ENCODE measurements around the gene PLAAT3.
"Not testable (repeated sequence)": the region's sequence is repeated elsewhere in the genome, so short reads cannot be mapped to it uniquely, and the experiment has no call there.

PLAAT3 gene

DNA sequence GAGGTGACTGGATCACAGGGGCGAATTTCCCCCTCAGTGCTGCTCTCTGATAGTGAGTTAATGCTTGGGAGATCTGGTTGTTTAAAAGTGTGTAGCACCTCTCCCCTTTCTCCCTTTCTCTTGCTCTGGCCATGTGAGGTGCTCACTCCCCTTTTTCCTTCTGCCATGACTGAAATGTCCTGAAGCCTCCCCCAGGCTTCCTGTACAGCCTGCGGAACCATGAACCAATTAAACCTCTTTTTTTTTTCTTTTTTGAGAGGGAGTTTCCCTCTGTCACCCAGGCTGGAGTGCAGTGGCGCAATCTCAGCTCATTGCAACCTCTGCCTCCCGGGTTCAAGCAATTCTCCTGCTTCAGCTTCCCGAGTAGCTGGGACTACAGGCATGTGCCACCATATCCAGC, 3.5 kb upstream of the PLAAT3 start:
- H3K4me3 Mint-ChIP-seq, H3K9me3 Mint-ChIP-seq, CTCF ChIA-PET, H3K27ac Mint-ChIP-seq, DNase-seq, H3K36me3 Mint-ChIP-seq: not testable (repeated sequence)
- Mint-ChIP-seq H3K27me3 (peaks cover 23% of the 10 kb centered on the region), H3K4me1 (peaks cover 19% of the 10 kb centered on the region)

DNA sequence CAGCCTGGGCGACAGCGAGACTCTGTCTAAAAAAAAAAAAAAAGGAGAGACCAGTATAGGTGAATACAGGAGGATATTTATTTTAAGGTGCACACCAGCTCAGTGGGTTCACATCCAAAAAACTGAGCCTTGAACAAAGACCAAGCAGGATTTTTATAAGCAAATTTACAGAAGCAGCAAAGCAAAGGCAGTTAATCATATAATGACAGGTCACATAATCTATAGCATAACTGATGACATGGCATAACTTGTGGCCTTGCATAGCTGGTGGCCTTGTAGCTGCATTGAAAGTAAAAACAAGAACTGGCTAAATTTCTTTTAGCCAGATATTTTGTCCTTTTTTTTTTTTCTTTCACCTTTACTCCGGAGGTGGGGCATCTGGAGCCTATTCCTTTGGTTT, 2.7 kb upstream of the PLAAT3 start:
- Mint-ChIP-seq H3K4me3 (no peak overlapping the region), H3K4me1 (peaks cover 19% of the 10 kb centered on the region)

DNA sequence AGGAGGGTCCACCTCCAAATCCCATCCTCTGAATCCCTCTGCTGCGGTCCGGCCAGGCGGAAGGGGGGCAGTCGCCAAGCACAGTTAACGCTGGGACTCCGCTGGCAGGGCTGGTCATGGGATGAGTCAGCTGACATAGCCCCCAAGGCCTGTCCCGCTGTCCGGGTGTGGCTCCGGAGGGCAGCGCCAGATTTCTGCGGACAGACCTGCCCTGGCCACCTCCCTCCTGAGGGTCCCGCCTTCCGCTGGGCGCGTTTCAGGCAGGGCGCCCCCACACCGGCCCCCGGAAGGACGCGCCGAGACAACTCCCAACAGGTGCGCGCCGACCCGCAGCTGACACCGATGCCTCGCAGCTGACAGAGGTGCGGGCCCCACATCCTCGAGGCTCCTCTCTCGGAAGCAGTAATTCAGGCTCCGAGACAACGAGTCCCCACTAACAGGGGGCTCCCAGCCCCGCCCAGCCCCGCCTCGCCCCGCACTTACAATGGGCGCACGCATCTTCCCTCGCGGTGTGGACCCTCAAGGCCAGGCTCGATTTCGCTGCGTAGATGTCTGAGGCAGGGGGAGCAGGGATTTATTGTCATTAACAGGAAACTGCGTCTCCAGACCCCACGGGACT, 607 bp downstream of the PLAAT3 start:
- no peak overlapping the region for H3K27ac Mint-ChIP-seq
- H3K36me3 Mint-ChIP-seq: no peaks in the 10 kb centered on the region
- peak; percentile 62 for DNase-seq
- H3K27me3 Mint-ChIP-seq: peaks cover 30% of the 10 kb centered on the region
- peaks cover 13% of the 10 kb centered on the region for H3K4me1 Mint-ChIP-seq
- CTCF ChIA-PET: no interaction called here
- H3K9me3 Mint-ChIP-seq: no peaks in the 10 kb centered on the region
- H3K4me3 Mint-ChIP-seq: peak overlapping the region; percentile 77

More for the DNA sequence above, 2.7 kb upstream of the PLAAT3 start:
- no peaks in the 10 kb centered on the region for H3K9me3 Mint-ChIP-seq
- no peak for DNase-seq
- H3K27ac Mint-ChIP-seq: no peak overlapping the region
- H3K27me3 Mint-ChIP-seq: peaks cover 27% of the 10 kb centered on the region
- CTCF ChIA-PET: no interaction called here
- H3K36me3 Mint-ChIP-seq: no peaks in the 10 kb centered on the region

DNA sequence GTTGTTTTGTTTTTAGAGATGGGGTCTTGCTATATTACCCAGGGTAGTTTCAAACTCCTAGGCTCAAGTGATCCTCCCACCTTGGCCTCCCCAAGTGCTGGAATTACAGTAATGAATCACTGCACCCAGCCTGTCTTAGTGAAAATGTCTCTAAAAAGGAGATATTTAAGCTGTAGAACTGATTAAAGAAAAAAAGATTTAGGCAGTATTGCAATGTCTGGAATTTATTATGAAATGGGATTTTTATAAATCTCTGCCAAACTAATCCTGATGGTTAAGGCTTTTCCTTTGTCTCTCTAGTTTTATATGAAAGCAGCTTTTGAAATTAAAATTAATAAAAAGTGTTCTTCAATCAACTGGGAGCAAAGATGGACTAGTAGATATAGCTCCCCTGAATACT, 2.1 kb downstream of the PLAAT3 start:
- Mint-ChIP-seq H3K4me3 (no peak overlapping the region), H3K27ac (no peak overlapping the region), H3K27me3 (peaks cover 30% of the 10 kb centered on the region), H3K36me3 (no peaks in the 10 kb centered on the region), H3K4me1 (peaks cover 13% of the 10 kb centered on the region), H3K9me3 (no peaks in the 10 kb centered on the region)
- DNase-seq: no peak
- CTCF ChIA-PET: no interaction called here

DNA sequence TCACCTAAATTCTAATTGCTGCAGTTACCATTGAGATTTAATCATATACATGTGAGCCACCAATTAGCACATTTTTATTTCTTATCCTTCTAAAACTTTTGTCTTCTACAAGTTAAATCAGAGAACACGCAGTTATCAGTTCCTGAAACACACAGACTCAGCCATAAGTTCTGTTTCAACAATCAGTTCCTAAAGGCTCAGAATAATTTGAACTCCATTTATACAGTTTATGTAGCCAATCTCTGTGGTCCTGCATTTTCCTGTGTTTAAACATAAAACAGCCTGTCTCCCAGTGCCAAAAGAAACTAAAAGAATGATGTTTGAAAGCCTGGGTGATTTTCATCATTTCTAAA, 2.9 kb downstream of the PLAAT3 start:
- no peak overlapping the region for H3K4me3 Mint-ChIP-seq
- H3K9me3 Mint-ChIP-seq: no peaks in the 10 kb centered on the region
- H3K36me3 Mint-ChIP-seq: no peaks in the 10 kb centered on the region
- CTCF ChIA-PET: no interaction called here
- H3K4me1 Mint-ChIP-seq: peaks cover 13% of the 10 kb centered on the region
- no peak overlapping the region for H3K27ac Mint-ChIP-seq
- H3K27me3 Mint-ChIP-seq: peaks cover 30% of the 10 kb centered on the region
- no peak for DNase-seq

DNA sequence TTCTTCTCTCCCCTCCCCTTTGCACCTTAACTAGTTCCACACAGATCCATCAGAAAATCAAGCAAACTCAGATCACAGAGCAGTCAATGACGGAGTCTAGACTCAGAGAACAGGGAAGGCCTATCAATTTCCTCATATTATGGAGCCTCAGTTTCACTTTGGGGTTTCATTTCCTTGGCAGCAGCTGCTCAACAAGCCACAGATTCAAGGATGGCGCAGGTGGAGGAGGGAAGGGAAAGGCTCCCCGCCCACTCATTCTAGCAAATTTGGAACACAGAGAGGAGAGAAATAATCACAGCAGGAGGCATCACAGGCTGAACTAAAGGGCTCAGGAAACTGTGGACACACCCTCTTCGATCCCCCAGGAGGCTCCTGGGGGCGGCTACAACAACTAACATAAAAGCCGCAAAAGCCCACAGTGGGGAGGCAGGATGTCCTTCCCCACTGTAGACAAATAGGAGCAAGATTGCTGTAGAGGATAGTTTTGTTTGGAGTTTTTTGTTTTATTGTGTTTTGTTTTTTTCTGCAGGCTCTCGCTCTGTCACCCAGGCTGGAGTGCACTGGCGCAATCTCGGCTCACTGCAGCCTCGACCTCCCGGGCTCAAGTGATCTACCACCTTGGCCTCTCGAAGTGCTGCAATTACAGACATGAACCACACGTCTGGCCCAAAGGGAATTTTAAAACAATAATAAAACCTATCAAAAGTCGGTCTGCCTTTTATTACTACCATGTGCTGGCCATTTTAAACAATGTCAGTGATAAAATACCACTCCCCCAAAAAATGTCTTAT, 3.4 kb downstream of the PLAAT3 start:
- Mint-ChIP-seq H3K27ac (no peak overlapping the region), H3K4me1 (peaks cover 13% of the 10 kb centered on the region), H3K4me3 (no peak overlapping the region), H3K36me3 (no peaks in the 10 kb centered on the region), H3K27me3 (peaks cover 30% of the 10 kb centered on the region), H3K9me3 (no peaks in the 10 kb centered on the region)
- no peak for DNase-seq
- CTCF ChIA-PET: no interaction called here

DNA sequence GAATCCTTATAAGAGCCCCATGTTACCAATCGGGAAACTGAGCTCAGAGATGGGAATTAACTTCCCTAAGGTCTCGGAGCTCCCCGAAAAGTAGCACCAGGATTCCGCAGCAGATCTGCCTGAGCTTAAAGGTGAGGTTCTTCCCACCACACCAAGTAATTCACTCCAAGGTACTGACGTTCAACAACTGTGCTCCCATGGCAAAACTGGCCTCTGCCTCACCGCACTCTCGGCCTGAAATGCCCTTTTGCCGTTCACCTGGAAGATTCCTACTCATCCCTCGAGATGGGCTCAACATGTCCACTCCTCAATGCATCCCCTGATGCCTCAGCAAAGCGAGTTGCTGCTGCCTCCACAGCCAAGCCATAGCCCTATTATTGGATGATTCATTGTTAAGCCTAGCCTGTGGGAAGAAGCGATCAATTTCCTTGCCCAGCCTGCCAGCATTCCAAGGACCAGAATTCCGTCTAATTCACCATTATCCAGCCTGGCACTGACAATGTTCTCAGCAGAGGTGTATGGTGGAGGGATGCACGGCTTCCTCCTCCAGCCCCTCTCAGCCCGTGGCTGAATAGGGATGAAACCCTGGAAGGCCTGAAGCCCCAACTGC, 4.2 kb downstream of the PLAAT3 start:
- Mint-ChIP-seq H3K4me1 (peaks cover 13% of the 10 kb centered on the region), H3K9me3 (no peaks in the 10 kb centered on the region), H3K27me3 (peaks cover 30% of the 10 kb centered on the region), H3K27ac (no peak overlapping the region), H3K36me3 (no peaks in the 10 kb centered on the region), H3K4me3 (no peak overlapping the region)
- CTCF ChIA-PET: interaction anchor here (0.6 kb wide), 1 partner anchor 10 kb away, joined by 3 read pairs; no protein-coding TSS in a partner anchor
- DNase-seq: no peak

DNA sequence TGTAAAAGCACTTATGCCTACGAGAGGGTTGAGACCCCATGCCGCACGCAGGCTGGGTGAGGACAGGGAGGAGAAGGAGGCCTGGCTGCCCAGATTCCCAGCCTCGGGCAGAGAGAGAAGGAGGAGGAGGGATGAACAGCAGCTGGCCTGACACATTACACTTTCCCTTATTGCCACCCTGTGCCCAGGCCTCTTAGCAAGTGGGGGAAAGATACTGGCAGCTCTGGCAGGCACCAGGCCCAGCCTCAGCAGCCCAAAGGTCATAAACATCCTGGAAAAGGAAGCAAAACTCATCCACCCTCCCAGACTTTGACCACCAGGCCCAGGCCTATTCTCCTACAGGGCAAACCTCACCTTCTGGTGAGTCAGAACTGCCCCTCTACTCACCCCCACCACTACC, 4.7 kb downstream of the PLAAT3 start:
- H3K36me3 Mint-ChIP-seq: no peaks in the 10 kb centered on the region
- no peak overlapping the region for H3K27ac Mint-ChIP-seq
- CTCF ChIA-PET: interaction anchor here (0.6 kb wide), 1 partner anchor 10 kb away, joined by 3 read pairs; no protein-coding TSS in a partner anchor
- peaks cover 11% of the 10 kb centered on the region for H3K4me1 Mint-ChIP-seq
- H3K9me3 Mint-ChIP-seq: no peaks in the 10 kb centered on the region
- DNase-seq: no peak
- no peak overlapping the region for H3K4me3 Mint-ChIP-seq
- peaks cover 29% of the 10 kb centered on the region for H3K27me3 Mint-ChIP-seq

DNA sequence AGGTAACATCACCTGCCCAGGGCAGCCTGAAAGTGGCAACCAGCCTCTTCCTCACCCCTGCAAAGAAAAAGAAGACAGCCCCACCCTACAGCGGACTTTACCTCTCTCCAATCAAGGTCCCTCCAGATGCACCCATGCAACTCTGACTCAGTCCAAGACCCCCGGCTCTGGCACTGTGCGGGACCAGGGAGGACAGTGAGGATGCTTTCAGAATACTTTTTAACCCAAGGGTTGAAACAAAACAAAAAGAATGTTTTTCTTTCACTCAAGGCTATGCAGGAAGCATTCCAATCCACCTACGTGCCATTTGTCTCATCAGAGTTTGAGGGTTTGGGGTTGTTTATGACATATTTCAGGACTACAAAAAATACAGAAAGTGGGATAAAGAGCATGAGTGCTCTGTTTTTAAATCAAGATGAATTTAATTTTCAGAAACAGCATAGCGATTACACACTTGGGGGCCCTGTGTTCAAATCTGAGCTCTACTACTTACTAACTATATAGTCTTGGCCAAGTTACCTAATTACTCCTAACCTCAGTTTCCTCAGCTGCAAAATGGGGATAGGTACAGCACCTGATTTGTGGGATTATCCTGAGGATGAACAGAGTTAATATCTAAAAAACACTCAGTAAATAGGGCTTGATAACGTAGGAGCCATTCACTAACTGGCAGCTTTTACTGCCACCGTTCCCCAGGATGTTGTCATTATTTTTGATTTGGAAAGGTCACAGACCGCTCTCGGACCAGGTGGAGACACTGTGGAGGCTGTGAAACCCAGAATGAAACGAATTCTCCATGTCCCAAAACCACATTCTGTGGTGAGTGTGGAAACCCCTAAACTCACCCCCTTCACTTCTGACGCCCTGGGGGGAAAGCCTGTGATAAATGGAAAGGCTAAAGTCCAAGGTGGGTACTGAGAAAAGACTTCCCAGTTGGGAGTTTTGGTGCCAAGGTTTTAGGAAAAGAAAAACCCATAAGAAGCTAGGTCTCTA, 5.6 kb downstream of the PLAAT3 start:
- peaks cover 20% of the 10 kb centered on the region for H3K27me3 Mint-ChIP-seq
- DNase-seq: no peak
- H3K27ac Mint-ChIP-seq: no peak overlapping the region
- H3K4me3 Mint-ChIP-seq: no peak overlapping the region
- no peaks in the 10 kb centered on the region for H3K9me3 Mint-ChIP-seq
- H3K36me3 Mint-ChIP-seq: no peaks in the 10 kb centered on the region
- peaks cover 5% of the 10 kb centered on the region for H3K4me1 Mint-ChIP-seq
- CTCF ChIA-PET: interaction anchor here (1.2 kb wide), 1 partner anchor 27 kb away, joined by 3 read pairs; no protein-coding TSS in a partner anchor

DNA sequence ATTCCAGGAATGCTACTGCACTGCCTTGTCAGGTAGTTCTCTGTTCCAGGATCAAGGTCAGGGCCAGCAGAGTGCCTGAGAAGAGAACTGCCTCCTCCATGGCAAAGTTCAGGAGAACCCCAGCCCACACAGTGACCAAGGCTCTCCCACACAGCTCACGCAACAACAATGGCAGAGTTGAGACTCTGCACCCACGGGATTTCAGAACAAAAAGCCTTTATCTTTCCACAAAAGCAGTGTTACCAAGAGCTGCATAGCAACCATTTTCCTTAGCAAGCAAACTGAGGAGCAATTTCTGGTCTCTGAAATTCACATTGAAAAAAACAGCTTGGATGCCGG, 11.1 kb downstream of the PLAAT3 start:
- Mint-ChIP-seq H3K9me3 (no peaks in the 10 kb centered on the region), H3K36me3 (no peaks in the 10 kb centered on the region), H3K27ac (no peak overlapping the region), H3K4me1 (no peaks in the 10 kb centered on the region), H3K4me3 (no peak overlapping the region), H3K27me3 (peaks cover 3% of the 10 kb centered on the region)
- DNase-seq: no peak
- CTCF ChIA-PET: no interaction called here

DNA sequence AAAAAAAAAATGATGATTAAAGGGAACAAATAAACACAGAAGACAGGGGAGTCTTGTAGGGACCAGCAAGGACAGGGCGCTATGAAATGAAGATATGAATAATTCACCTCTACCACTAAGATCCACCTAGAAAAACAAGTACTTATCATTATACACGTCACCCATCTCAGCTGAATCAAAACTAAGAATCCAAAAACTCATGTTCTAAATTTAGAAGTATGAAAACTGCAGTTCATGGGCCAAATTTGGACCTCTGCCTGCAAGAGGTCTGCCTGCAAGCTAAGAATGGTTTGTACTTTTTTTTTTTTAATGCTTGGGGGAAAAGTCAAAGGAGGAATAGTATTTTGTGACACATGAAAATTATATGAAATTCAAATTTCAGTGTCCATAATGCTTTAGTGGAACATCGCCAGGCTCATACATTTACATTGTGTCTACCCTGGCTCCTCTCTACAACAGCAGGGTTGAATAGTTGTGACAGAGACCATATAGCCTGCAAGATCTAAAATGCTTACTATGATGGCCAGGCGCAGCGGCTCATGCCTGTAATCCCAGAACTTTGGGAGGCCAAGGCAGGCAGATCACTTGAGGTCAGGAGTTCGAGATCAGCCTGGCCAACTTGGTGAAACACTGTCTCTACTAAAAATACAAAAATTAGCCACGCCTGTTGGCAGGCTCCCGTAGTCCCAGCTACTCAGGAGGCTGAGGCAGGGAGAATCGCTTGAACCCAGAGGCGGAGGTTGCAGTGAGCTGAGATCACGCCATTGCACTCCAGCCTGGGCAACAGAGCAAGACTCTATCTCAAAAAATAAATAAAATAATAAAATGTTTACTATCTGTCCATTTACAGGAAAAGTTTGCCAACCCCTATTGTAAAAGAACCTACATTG, 11.7 kb downstream of the PLAAT3 start:
- DNase-seq, H3K36me3 Mint-ChIP-seq, H3K9me3 Mint-ChIP-seq, H3K4me1 Mint-ChIP-seq, H3K27ac Mint-ChIP-seq, H3K27me3 Mint-ChIP-seq, H3K4me3 Mint-ChIP-seq, CTCF ChIA-PET: not testable (repeated sequence)

DNA sequence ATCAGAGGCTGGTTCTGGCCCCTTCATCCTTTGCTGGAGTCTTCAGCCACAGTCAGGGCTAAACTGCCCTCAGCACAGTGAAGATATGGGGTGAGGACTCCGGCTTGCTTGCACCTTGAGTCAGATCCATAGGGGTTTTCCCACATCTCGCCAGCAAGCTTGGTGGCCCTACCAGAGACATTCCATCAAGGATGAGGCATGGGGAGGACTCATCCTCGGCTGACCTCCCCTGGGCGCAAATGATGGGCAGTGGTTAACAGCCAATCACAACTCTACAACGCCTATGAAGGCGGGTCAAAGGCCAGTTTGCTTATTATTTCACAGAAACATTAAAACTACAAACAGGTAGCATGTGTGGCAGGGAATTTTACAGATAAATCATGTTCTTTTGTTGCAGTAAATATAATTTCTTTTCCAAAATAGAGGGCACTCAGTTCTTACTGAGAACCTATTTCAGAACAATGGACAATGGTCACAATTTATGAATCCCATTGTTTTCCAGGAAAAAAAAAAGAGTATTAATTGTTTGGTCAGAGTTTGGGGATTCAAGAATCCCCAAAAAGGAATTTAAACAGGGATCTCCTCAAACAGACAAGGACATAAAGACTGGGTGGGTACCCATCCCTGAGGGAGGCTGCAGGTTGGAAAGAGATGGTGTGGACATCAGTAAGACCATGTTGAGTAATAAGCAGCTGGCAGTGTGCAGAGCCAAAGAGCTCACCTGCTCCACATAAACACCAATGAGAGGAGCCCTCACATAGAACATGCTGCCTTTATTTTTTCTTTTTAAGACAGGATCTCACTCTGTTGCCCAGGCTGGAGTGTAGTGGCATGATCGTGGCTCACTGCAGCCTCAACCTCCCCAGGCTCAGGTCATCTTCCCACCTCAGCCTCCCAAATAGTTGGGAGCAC, 14.8 kb downstream of the PLAAT3 start:
- CTCF ChIA-PET: no interaction called here
- DNase-seq: no peak
- Mint-ChIP-seq H3K4me3 (no peak overlapping the region), H3K9me3 (no peaks in the 10 kb centered on the region), H3K36me3 (no peaks in the 10 kb centered on the region), H3K4me1 (no peaks in the 10 kb centered on the region), H3K27me3 (no peaks in the 10 kb centered on the region), H3K27ac (no peak overlapping the region)

DNA sequence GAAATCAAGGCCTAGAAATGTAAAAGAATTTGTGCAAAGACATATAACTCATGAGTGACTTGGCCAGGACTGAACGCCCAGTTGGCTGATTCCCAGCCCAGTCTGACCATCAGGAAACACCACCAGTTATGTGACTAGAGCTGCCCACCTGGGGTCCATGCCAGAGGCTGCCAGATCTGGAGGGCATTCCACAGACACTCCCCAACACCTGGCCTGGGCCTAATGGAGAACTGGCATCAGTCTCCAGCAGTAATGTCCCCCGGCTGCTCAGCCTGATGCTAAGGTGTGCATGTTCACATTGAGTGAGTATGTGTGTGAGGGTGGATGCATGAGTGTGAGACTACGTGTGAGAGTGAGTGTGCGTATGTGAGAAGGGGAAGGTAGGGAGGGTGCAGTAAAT, 15.7 kb downstream of the PLAAT3 start:
- no peak for DNase-seq
- Mint-ChIP-seq H3K36me3 (no peaks in the 10 kb centered on the region), H3K4me1 (no peaks in the 10 kb centered on the region), H3K4me3 (no peak overlapping the region), H3K9me3 (no peaks in the 10 kb centered on the region), H3K27me3 (no peaks in the 10 kb centered on the region), H3K27ac (no peak overlapping the region)
- CTCF ChIA-PET: no interaction called here

All from activated naive CD4-positive, alpha-beta T cell treated with anti-CD3 and anti-CD28 coated beads, Interleukin-2, amount 10 ng/mL, durations not matched to agents 7 days and 5 days (primary cell).